Fibroblast of lung (primary cell): ENCODE results near the gene FGD2. TPM values are rescaled to one million over a fixed set of nuclear protein-coding genes. Genes with fewer than 3 reads are reported as not detected.

ENCODE experiments used
- DNase-seq, 2 donors: peaks; one replicate each; pipeline versions ENCODE4 v3.0.0 to v3.0.0-alpha.2; 2010; ENCODE audit warnings: low read depth in 2 of 2
- H2AFZ ChIP-seq: 2 replicates; pipeline ENCODE4 v1.5.1; 2012; ENCODE audit warnings: low read length, control low read depth, inconsistent platforms
- H3K27ac ChIP-seq: 2 replicates; pipeline ENCODE4 v1.5.1; 2011; ENCODE audit warnings: low read length, control low read depth; ENCODE audit not compliant: insufficient read depth
- H3K27me3 ChIP-seq: 2 replicates; pipeline ENCODE4 v1.5.1; 2011; ENCODE audit warnings: mild to moderate bottlenecking, low read length; ENCODE audit not compliant: control insufficient read depth, insufficient read depth
- H3K36me3 ChIP-seq: 2 replicates; pipeline ENCODE4 v1.5.1; 2011; ENCODE audit warnings: low read length; ENCODE audit not compliant: control insufficient read depth, insufficient read depth
- H3K4me1 ChIP-seq: 2 replicates; pipeline ENCODE4 v1.5.1; 2011; ENCODE audit warnings: low read length; ENCODE audit not compliant: control insufficient read depth, insufficient read depth; ENCODE audit errors: extremely low read depth
- H3K4me2 ChIP-seq: 2 replicates; pipeline ENCODE4 v1.5.1; 2011; ENCODE audit warnings: low read length, control low read depth; ENCODE audit not compliant: insufficient read depth; ENCODE audit errors: extremely low read depth
- H3K4me3 ChIP-seq, 4 experiments: fragments of 200-600 bp in 1 of 4; sonication (generic) in 1 of 4; replicated peaks in 1 of 4; 2 replicates each; pipeline ENCODE4 v1.5.1; 2011 to 2016; ENCODE audit warnings: low read length in 4 of 4, low read depth in 3 of 4, mild to moderate bottlenecking in 3 of 4, control low read depth in 2 of 4, inconsistent platforms in 1 of 4, mixed read lengths in 1 of 4; ENCODE audit not compliant: insufficient read depth in 1 of 4; ENCODE audit errors: control extremely low read depth in 1 of 4
- H3K79me2 ChIP-seq: 2 replicates; pipeline ENCODE4 v1.5.1; 2012; ENCODE audit warnings: mild to moderate bottlenecking, low read length, inconsistent platforms; ENCODE audit not compliant: control insufficient read depth, insufficient read depth
- H3K9ac ChIP-seq: 2 replicates; pipeline ENCODE4 v1.5.1; 2011; ENCODE audit warnings: mild to moderate bottlenecking, low read length, control low read depth; ENCODE audit not compliant: insufficient read depth
- H3K9me3 ChIP-seq: 2 replicates; pipeline ENCODE4 v1.5.1; 2012; ENCODE audit warnings: low read depth, low read length; ENCODE audit not compliant: control insufficient read depth, insufficient read depth
- H4K20me1 ChIP-seq: 2 replicates; pipeline ENCODE4 v1.5.1; 2011; ENCODE audit warnings: low read length; ENCODE audit not compliant: control insufficient read depth, insufficient read depth; ENCODE audit errors: extremely low read depth
- CTCF ChIP-seq, 2 donors: IDR thresholded peaks in 1 of 2; conservative IDR thresholded peaks in 1 of 2; 1 replicate in 1 of 2; 2 replicates in 1 of 2; pipeline ENCODE4 v1.5.1; 2011 to 2012; ENCODE audit warnings: low read length in 2 of 2, control low read depth in 1 of 2, inconsistent platforms in 1 of 2, low read depth in 1 of 2, mild to moderate bottlenecking in 1 of 2
- EZH2 ChIP-seq: IDR thresholded peaks from 2 replicates; pipeline ENCODE4 v1.5.1; 2012; ENCODE audit warnings: low read length, control low read depth, mild to moderate bottlenecking; ENCODE audit errors: missing control alignments
- polyA plus RNA-seq, 2 donors: library from polyadenylated mRNA; depleted of rRNA in 1 of 2; stranded (reverse) in 1 of 2; unstranded in 1 of 2; fragments of >200 nt; gene quantifications; 2 replicates each; pipeline ENCODE4 v1.2.1, GENCODE V29; 2011 to 2012; ENCODE audit warnings: missing spikeins in 1 of 2
- total RNA-seq: library from RNA; depleted of rRNA; stranded (reverse); fragments of >200 nt; gene quantifications from 2 replicates; pipeline ENCODE4 v1.2.1, GENCODE V29; 2014

Gene FGD2
- total and polyA plus RNA-seq, 2 donors (not counting 1 experiment from before 2014, with no cell fraction given), result not detected

GRCh38 chr6:37006793-37007339 lies 1.4 kb downstream of the FGD2 start:
- no peak overlapping the region for H3K4me3 ChIP-seq
- H3K4me1 ChIP-seq, result no peaks in the 10 kb centered on the region
- peak in 1 of 2 donors; percentile 60 for DNase-seq
- no peaks in the 10 kb centered on the region for H3K9me3 ChIP-seq
- H3K79me2 ChIP-seq, result no peaks in the 10 kb centered on the region
- TF ChIP-seq CTCF (conservative IDR thresholded peaks at IDR 0.05 in 1 of 2, IDR thresholded peaks at IDR 0.05 in 1 of 2; ENCODE audit: low read depth in 1 of 2, low read length in 2 of 2) (no peak), EZH2 (no peak)
- no peaks in the 10 kb centered on the region for H3K36me3 ChIP-seq
- no peak overlapping the region for H3K27ac ChIP-seq
- no peaks in the 10 kb centered on the region for H4K20me1 ChIP-seq
- H3K9ac ChIP-seq, result no peak overlapping the region
- H3K4me2 ChIP-seq, result no peak overlapping the region
- H3K27me3 ChIP-seq, result peaks cover 7% of the 10 kb centered on the region
- H2AFZ ChIP-seq, result no peak overlapping the region

GRCh38 chr6:37007340-37008043 lies 2.0 kb downstream of the FGD2 start:
- Histone ChIP-seq H3K9me3 (no peaks in the 10 kb centered on the region), H3K27ac (no peak overlapping the region), H3K4me3 (no peak overlapping the region), H3K27me3 (peaks cover 3% of the 10 kb centered on the region), H3K9ac (no peak overlapping the region), H2AFZ (no peak overlapping the region), H3K36me3 (no peaks in the 10 kb centered on the region), H3K79me2 (no peaks in the 10 kb centered on the region), H3K4me1 (no peaks in the 10 kb centered on the region), H3K4me2 (no peak overlapping the region), H4K20me1 (no peaks in the 10 kb centered on the region)
- TF ChIP-seq CTCF (conservative IDR thresholded peaks at IDR 0.05 in 1 of 2, IDR thresholded peaks at IDR 0.05 in 1 of 2; ENCODE audit: low read depth in 1 of 2, low read length in 2 of 2) (no peak), EZH2 (no peak)
- no peak for DNase-seq

- Histone ChIP-seq H3K4me3 (no peak overlapping the region), H4K20me1 (no peaks in the 10 kb centered on the region), H2AFZ (no peak overlapping the region), H3K36me3 (no peaks in the 10 kb centered on the region), H3K27me3 (peaks cover 3% of the 10 kb centered on the region), H3K9ac (no peak overlapping the region), H3K4me1 (no peaks in the 10 kb centered on the region), H3K27ac (no peak overlapping the region), H3K79me2 (no peaks in the 10 kb centered on the region), H3K4me2 (no peak overlapping the region), H3K9me3 (no peaks in the 10 kb centered on the region)
- DNase-seq, result no peak
- TF ChIP-seq EZH2 (no peak), CTCF (conservative IDR thresholded peaks at IDR 0.05 in 1 of 2, IDR thresholded peaks at IDR 0.05 in 1 of 2; ENCODE audit: low read depth in 1 of 2, low read length in 2 of 2) (no peak)
Observed at GRCh38 chr6:37008484-37009465, 3.3 kb downstream of the FGD2 start.
